Panc1 (cell line): ENCODE measurements around the gene NPIPB6. TPM values are rescaled to one million over a fixed set of nuclear protein-coding genes. Genes with fewer than 3 reads are reported as not detected.
A peak's percentile ranks its signal among the peaks of the same experiment; 100 is the strongest.

Experiments used
- ATAC-seq: fragments of 200-7000 bp; cut with Tn5 transposase; 2 replicates; pipeline ENCODE4 v1.9.1; 2020; ENCODE audit warnings: mild to moderate bottlenecking, moderate library complexity
- BruUV-seq: library from RNA; stranded (reverse); fragments of 400-500 nt; replicated peaks from 2 replicates; lab custom pipeline; 2021; lab: Mats Ljungman, UMichigan
- CTCF ChIA-PET: fragments of 300-600 bp; sonication (Branson Sonifier 250); formaldehyde crosslinking; loops from one replicate; lab custom pipeline; 2022; ENCODE audit warnings: antibody characterized with exemption; lab: Charles Lee
- POLR2A ChIA-PET: fragments of 300-600 bp; sonication (Branson Sonifier 250); formaldehyde crosslinking; loops from one replicate; lab custom pipeline; 2022; ENCODE audit warnings: antibody characterized with exemption; lab: Charles Lee
- DNase-seq: peaks from one replicate; pipeline ENCODE4 v3.0.0-alpha.2; 2010; ENCODE audit warnings: low read depth, low spot score
- H3K27ac ChIP-seq: 2 replicates; pipeline ENCODE4 v1.5.1; 2011; ENCODE audit warnings: mild to moderate bottlenecking, low read length, inconsistent platforms
- H3K27me3 ChIP-seq: fragments of 200-500 bp; sonication (Bioruptor generic); 2 replicates; pipeline ENCODE4 v1.6.0; 2014; ENCODE audit warnings: low read length, inconsistent platforms; ENCODE audit not compliant: control insufficient read depth, insufficient read depth
- H3K36me3 ChIP-seq: fragments of 200-500 bp; sonication (Bioruptor generic); 2 replicates; pipeline ENCODE4 v1.5.1; 2014; ENCODE audit warnings: inconsistent platforms, mild to moderate bottlenecking, low read length, moderate library complexity; ENCODE audit not compliant: control insufficient read depth, insufficient read depth
- H3K4me1 ChIP-seq: 2 replicates; pipeline ENCODE4 v1.5.1; 2011; ENCODE audit warnings: inconsistent platforms, mild to moderate bottlenecking, low read length, moderate library complexity; ENCODE audit not compliant: control insufficient read depth, insufficient read depth
- H3K4me3 ChIP-seq, 2 experiments: 2 replicates each; pipeline ENCODE4 v1.5.1; 2011 to 2012; ENCODE audit warnings: low read depth in 2 of 2, low read length in 2 of 2, mild to moderate bottlenecking in 2 of 2, inconsistent platforms in 1 of 2, moderate library complexity in 1 of 2
- H3K9me3 ChIP-seq: fragments of 200-500 bp; sonication (Bioruptor generic); 2 replicates; pipeline ENCODE4 v1.5.1; 2014; ENCODE audit warnings: low read depth, mild to moderate bottlenecking, inconsistent platforms, low read length, moderate library complexity; ENCODE audit not compliant: control insufficient read depth, insufficient read depth
- POLR2AphosphoS5 ChIP-seq: IDR thresholded peaks from 2 replicates; pipeline ENCODE4 v1.6.1; 2012; ENCODE audit warnings: mild to moderate bottlenecking, low read depth, low read length, moderate library complexity
- SIN3A ChIP-seq: IDR thresholded peaks from 2 replicates; pipeline ENCODE4 v1.6.1; 2012; ENCODE audit warnings: low read depth, mild to moderate bottlenecking, low read length, moderate library complexity, borderline replicate concordance; ENCODE audit not compliant: insufficient read depth
- TCF7L2 ChIP-seq: IDR thresholded peaks from 2 replicates; pipeline ENCODE4 v1.6.1; 2011; ENCODE audit warnings: mild to moderate bottlenecking, low read depth, low read length, inconsistent platforms
- in situ Hi-C: cut with HindIII; loops from 2 replicates; pipeline ENCODE4 v1.10.0; 2016; ENCODE audit warnings: low sequenced_read_pairs, low pct_unique_long_range_greater_than_20kb
- intact Hi-C: fragments of 100-400 bp; cut with micrococcal nuclease; formaldehyde crosslinking; loops from one replicate; pipeline ENCODE4 v1.10.0; 2022; ENCODE audit not compliant: unreplicated experiment
- total RNA-seq: library from RNA; stranded (reverse); gene quantifications from one replicate; pipeline ENCODE4 v1.2.1, GENCODE V29; 2021; ENCODE audit not compliant: unreplicated experiment
- TF ChIP-seq, protein P1 (sequence below): fragments of 450-650 bp; IDR thresholded peaks from 2 replicates; pipeline ENCODE4 v1.5.1; 2017; ENCODE audit warnings: mild to moderate bottlenecking
- TF ChIP-seq, protein P2 (sequence below), 2 experiments: IDR thresholded peaks; 2 replicates each; pipeline ENCODE4 v1.6.1; 2011 to 2012; ENCODE audit warnings: low read depth in 2 of 2, control low read depth in 1 of 2, low read length in 1 of 2, mild to moderate bottlenecking in 1 of 2, moderate library complexity in 1 of 2; ENCODE audit not compliant: insufficient read depth in 1 of 2

The NPIPB6 gene
- total RNA-seq, 1 experiment from 2014 or later = 1.3 TPM

DNA sequence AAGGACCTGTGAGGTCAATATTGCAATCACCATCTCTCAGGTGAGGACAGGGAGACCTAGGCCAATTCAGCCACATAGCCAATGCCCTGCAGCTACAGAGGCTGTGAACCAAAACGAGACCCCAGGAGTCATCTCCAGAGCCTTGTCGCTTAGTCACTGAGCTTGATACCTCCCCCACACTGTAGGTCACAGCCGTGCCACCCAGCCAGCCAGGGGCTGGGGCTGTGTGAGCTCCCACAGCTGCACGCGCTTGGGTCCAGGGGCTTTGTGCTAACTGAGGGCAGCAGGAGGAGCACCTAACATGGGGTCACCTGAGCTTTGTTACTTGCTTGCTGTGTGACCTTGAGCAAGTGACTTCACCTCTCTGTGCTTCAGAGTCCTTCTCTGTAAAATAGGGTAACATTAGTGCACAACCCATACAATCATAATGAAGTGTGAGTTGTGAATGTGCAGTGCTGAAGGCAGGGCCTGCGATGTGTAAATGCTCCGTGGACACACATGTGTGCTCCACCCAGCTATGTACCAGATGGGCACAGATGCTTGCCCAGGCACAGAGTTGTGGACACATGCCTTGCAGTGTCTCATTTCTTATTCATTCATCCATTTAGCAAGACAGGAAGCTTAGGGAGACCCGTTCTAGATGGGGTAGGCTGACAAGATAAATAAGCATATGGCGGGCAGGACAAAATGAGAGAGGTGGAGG, 45.1 kb downstream of the NPIPB6 start:
- in situ Hi-C loops (no loop called here), intact Hi-C loops (no loop called here)
- Histone ChIP-seq H3K36me3 (no peaks in the 10 kb centered on the region), H3K4me3 (no peak overlapping the region), H3K27ac (no peak overlapping the region), H3K27me3 (no peaks in the 10 kb centered on the region), H3K9me3 (no peaks in the 10 kb centered on the region), H3K4me1 (no peaks in the 10 kb centered on the region)
- POLR2A ChIA-PET = no interaction called here
- CTCF ChIA-PET = no interaction called here
- ATAC-seq = no peak
- BruUV-seq = no TSS peak
- no peak for DNase-seq
- TF ChIP-seq, protein P1, sequence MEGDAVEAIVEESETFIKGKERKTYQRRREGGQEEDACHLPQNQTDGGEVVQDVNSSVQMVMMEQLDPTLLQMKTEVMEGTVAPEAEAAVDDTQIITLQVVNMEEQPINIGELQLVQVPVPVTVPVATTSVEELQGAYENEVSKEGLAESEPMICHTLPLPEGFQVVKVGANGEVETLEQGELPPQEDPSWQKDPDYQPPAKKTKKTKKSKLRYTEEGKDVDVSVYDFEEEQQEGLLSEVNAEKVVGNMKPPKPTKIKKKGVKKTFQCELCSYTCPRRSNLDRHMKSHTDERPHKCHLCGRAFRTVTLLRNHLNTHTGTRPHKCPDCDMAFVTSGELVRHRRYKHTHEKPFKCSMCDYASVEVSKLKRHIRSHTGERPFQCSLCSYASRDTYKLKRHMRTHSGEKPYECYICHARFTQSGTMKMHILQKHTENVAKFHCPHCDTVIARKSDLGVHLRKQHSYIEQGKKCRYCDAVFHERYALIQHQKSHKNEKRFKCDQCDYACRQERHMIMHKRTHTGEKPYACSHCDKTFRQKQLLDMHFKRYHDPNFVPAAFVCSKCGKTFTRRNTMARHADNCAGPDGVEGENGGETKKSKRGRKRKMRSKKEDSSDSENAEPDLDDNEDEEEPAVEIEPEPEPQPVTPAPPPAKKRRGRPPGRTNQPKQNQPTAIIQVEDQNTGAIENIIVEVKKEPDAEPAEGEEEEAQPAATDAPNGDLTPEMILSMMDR = no peak
- TF ChIP-seq, protein P2, sequence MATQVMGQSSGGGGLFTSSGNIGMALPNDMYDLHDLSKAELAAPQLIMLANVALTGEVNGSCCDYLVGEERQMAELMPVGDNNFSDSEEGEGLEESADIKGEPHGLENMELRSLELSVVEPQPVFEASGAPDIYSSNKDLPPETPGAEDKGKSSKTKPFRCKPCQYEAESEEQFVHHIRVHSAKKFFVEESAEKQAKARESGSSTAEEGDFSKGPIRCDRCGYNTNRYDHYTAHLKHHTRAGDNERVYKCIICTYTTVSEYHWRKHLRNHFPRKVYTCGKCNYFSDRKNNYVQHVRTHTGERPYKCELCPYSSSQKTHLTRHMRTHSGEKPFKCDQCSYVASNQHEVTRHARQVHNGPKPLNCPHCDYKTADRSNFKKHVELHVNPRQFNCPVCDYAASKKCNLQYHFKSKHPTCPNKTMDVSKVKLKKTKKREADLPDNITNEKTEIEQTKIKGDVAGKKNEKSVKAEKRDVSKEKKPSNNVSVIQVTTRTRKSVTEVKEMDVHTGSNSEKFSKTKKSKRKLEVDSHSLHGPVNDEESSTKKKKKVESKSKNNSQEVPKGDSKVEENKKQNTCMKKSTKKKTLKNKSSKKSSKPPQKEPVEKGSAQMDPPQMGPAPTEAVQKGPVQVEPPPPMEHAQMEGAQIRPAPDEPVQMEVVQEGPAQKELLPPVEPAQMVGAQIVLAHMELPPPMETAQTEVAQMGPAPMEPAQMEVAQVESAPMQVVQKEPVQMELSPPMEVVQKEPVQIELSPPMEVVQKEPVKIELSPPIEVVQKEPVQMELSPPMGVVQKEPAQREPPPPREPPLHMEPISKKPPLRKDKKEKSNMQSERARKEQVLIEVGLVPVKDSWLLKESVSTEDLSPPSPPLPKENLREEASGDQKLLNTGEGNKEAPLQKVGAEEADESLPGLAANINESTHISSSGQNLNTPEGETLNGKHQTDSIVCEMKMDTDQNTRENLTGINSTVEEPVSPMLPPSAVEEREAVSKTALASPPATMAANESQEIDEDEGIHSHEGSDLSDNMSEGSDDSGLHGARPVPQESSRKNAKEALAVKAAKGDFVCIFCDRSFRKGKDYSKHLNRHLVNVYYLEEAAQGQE (IDR thresholded peaks at IDR 0.05; ENCODE audit: insufficient read depth in 1 of 2, low read depth in 2 of 2, low read length in 1 of 2) = no peak
- TF ChIP-seq SIN3A = no peak
- TF ChIP-seq POLR2AphosphoS5 = no peak
- no peak for TF ChIP-seq TCF7L2

DNA sequence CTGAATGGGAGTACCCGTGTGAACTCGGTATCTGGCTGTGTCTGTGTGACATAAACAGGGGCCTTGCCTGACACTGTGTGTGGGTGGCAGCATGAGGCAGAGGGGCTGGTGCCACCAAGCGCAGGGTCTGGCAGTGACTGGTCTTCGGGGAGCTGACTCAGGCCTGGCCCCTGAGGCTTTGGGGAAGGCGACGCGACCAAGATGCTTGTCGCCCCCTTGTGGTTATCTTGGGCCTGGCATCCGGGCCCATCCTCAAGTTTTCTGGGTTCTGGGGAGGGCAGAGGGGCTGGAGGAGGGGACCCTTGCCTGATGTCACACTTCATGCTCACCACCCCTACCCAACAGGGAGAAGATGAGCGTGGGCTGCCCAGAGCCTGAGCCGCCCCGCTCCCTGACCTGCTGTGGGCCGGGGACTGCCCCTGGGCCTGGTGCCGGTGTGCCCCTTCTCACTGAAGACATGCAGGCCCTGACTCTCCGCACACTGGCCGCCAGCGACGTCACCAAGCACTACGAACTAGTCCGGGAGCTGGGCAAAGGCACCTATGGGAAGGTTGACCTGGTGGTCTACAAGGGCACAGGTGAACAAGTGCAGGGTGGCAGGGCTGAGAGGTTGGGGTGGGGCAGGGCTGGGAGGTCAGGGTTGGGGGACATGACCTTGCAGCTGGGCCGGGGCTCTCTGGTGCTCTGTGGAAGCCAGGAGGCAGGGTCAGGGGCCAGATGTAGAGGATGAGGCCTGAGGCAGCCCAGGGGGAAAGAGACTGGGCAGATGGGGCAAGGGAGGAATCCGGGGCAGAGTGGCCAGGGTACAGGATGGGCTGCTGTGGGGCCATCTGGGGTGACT, 46.0 kb downstream of the NPIPB6 start:
- peak; percentile 74 for ATAC-seq
- Histone ChIP-seq H3K27ac (no peak overlapping the region), H3K36me3 (no peaks in the 10 kb centered on the region), H3K27me3 (no peaks in the 10 kb centered on the region), H3K4me3 (no peak overlapping the region), H3K9me3 (no peaks in the 10 kb centered on the region), H3K4me1 (no peaks in the 10 kb centered on the region)
- CTCF ChIA-PET = interaction anchor here (0.5 to 0.8 kb wide), 2 partner anchors 38 to 40 kb away, joined by 3 to 5 read pairs; no protein-coding TSS in a partner anchor
- TF ChIP-seq POLR2AphosphoS5 = no peak
- TF ChIP-seq, protein P1 = peak; percentile 96
- TF ChIP-seq, protein P2 (IDR thresholded peaks at IDR 0.05; ENCODE audit: insufficient read depth in 1 of 2, low read depth in 2 of 2, low read length in 1 of 2) = 0 out of 4 replicates have a peak, but pooled peaks of 1 of the 2 experiments have one; percentile 19
- POLR2A ChIA-PET = no interaction called here
- no peak for DNase-seq
- in situ Hi-C loops = no loop called here
- intact Hi-C loops = loop anchor here (1.0 kb wide), 1 partner anchor 40 kb away; no protein-coding TSS in a partner anchor
- no TSS peak for BruUV-seq
